GM12878 (cell line): ENCODE measurements around the gene TMEM86A. TPM values are rescaled to one million over a fixed set of nuclear protein-coding genes. Genes with fewer than 3 reads are reported as not detected.

Experiments
- ATAC-seq: fragments of 200-7000 bp; cut with Tn5 transposase; 3 replicates; pipeline ENCODE4 v1.9.1; 2020; ENCODE audit warnings: mild to moderate bottlenecking, moderate library complexity
- BruUV-seq: library from RNA; stranded (reverse); fragments of 400-500 nt; replicated peaks from 2 replicates; lab custom pipeline; 2021; lab: Mats Ljungman, UMichigan
- CTCF ChIA-PET: fragments of 300-600 bp; sonication (Branson Sonifier 250); formaldehyde crosslinking; extraction: SDS; loops from one replicate; lab custom pipeline; 2021; ENCODE audit warnings: inconsistent platforms; lab: Yijun Ruan, JAX
- POLR2A ChIA-PET: fragments of 350-600 bp; formaldehyde crosslinking; extraction: SDS; loops from one replicate; lab custom pipeline; 2021; ENCODE audit warnings: inconsistent platforms; lab: Charles Lee
- RAD21 ChIA-PET: fragments of 300-600 bp; sonication (Branson Sonifier 250); formaldehyde crosslinking; loops from one replicate; lab custom pipeline; 2023; ENCODE audit warnings: antibody characterized with exemption; ENCODE audit not compliant: unreplicated experiment; lab: Charles Lee
- SMC1A ChIA-PET: fragments of 300-600 bp; sonication (Branson Sonifier 250); formaldehyde crosslinking; loops from one replicate; lab custom pipeline; 2023; ENCODE audit not compliant: unreplicated experiment, uncharacterized antibody; lab: Charles Lee
- DNase-seq: peaks from one replicate; pipeline ENCODE4 v3.0.0-alpha.2; 2011; ENCODE audit warnings: low read depth, low spot score
- FAIRE-seq: peaks from 3 replicates; lab custom pipeline; 2011; peaks lifted over from hg19 to GRCh38; lab: Jason Lieb, UNC
- H2AFZ ChIP-seq: 2 replicates; pipeline ENCODE4 v1.6.0; 2011; ENCODE audit warnings: low read depth, low read length, control low read depth; ENCODE audit not compliant: control insufficient read depth
- H3K27ac ChIP-seq: 2 replicates; pipeline ENCODE4 v1.5.1; 2011; ENCODE audit warnings: control low read depth; ENCODE audit not compliant: control insufficient read depth, insufficient read depth
- H3K27me3 ChIP-seq, 2 experiments: replicated peaks in 1 of 2; 2 replicates each; pipeline versions ENCODE4 v1.6.0 to v1.6.1; 2011; ENCODE audit warnings: low read length in 1 of 2; ENCODE audit not compliant: control insufficient read depth in 2 of 2, insufficient read depth in 2 of 2
- H3K36me3 ChIP-seq, 2 experiments: 2 replicates each; pipeline ENCODE4 v1.5.1; 2011; ENCODE audit warnings: low read length in 1 of 2; ENCODE audit not compliant: control insufficient read depth in 2 of 2, insufficient read depth in 2 of 2
- H3K4me1 ChIP-seq: 2 replicates; pipeline ENCODE4 v1.6.1; 2011; ENCODE audit warnings: mild to moderate bottlenecking, low read length, moderate library complexity, mixed read lengths; ENCODE audit not compliant: control insufficient read depth, insufficient read depth
- H3K4me2 ChIP-seq: 2 replicates; pipeline ENCODE4 v1.6.0; 2011; ENCODE audit warnings: control low read depth; ENCODE audit not compliant: control insufficient read depth, insufficient read depth
- H3K4me3 ChIP-seq: fragments of 200-600 bp; sonication (generic); 2 replicates; pipeline ENCODE4 v1.5.1; 2016
- H3K79me2 ChIP-seq: 2 replicates; pipeline ENCODE4 v1.6.0; 2011; ENCODE audit warnings: low read length; ENCODE audit not compliant: control insufficient read depth, insufficient read depth
- H3K9ac ChIP-seq: 2 replicates; pipeline ENCODE4 v1.8.0; 2011; ENCODE audit warnings: low read length, control low read depth, mixed read lengths; ENCODE audit not compliant: control insufficient read depth, insufficient read depth
- H3K9me3 ChIP-seq: replicated peaks from 3 replicates; pipeline ENCODE4 v1.5.1; 2011; ENCODE audit warnings: mild to moderate bottlenecking, low read length; ENCODE audit not compliant: control insufficient read depth, insufficient read depth
- H4K20me1 ChIP-seq: 2 replicates; pipeline ENCODE4 v1.6.0; 2011; ENCODE audit not compliant: control insufficient read depth, insufficient read depth
- ASH2L ChIP-seq: fragments of 300-600, 200-600 bp; sonication (generic); IDR thresholded peaks from 2 replicates; pipeline ENCODE4 v1.6.1; 2017; ENCODE audit warnings: low read depth, mild to moderate bottlenecking, borderline replicate concordance
- IKZF1 ChIP-seq: fragments of 450-650 bp; conservative IDR thresholded peaks from 2 replicates; pipeline ENCODE4 v1.6.1; 2017; ENCODE audit warnings: antibody characterized with exemption, mild to moderate bottlenecking
- NR2C1 ChIP-seq: fragments of 450-650 bp; IDR thresholded peaks from 2 replicates; pipeline ENCODE4 v1.6.1; 2017; ENCODE audit warnings: antibody characterized with exemption, mild to moderate bottlenecking, moderate library complexity
- RFX5 ChIP-seq: IDR thresholded peaks from 2 replicates; pipeline ENCODE4 v1.6.1; 2011; ENCODE audit warnings: low read depth, low read length, improper control_type of control experiment
- ZZZ3 ChIP-seq: IDR thresholded peaks from 2 replicates; pipeline ENCODE4 v1.6.1; 2011; ENCODE audit warnings: low read depth; ENCODE audit not compliant: control insufficient read depth, insufficient read length
- WGBS: methylation state at CpG from one replicate; pipeline ENCODE4 v1.1.6; 2016; ENCODE audit warnings: low lambda C conversion rate; ENCODE audit not compliant: insufficient replicate concordance, insufficient coverage; ENCODE audit errors: missing lambda C conversion rate; 5-methylcytosine and 5-hydroxymethylcytosine counted together
- in situ Hi-C: fragments of 300-500 bp; cut with MboI; formaldehyde crosslinking; loops from 9 replicates; pipeline ENCODE4 v1.14.3; 2018; ENCODE audit warnings: mixed read lengths
- intact Hi-C: fragments of 100-400 bp; cut with micrococcal nuclease; formaldehyde crosslinking; loops from one replicate; pipeline ENCODE4 v1.14.2; 2022; ENCODE audit not compliant: unreplicated experiment
- polyA plus RNA-seq, 11 experiments: library from polyadenylated mRNA; depleted of rRNA in 4 of 11; unstranded in 6 of 11; stranded (reverse) in 5 of 11; fragments of >200 nt; fragmentation: Nextera tagmentation in 4 of 11; fragmentation: Illumina TruSeq in 1 of 11; extraction: Ambion mirVana in 4 of 11; extraction: Trizol in 1 of 11; gene quantifications; 1 replicate in 1 of 11; 2 replicates in 10 of 11; pipeline versions ENCODE4 v1.2.1 to v1.2.3, GENCODE V29; 2011 to 2016; ENCODE audit warnings: inconsistent platforms in 2 of 11, missing spikeins in 2 of 11, low read depth in 1 of 11
- total RNA-seq, 4 experiments: library from RNA; depleted of rRNA in 3 of 4; stranded (reverse); fragments of >200 nt in 3 of 4; fragmentation: Illumina TruSeq in 1 of 4; extraction: Trizol in 1 of 4; gene quantifications; 2 replicates each; pipeline versions ENCODE4 v1.2.1 to v1.2.3, GENCODE V29; 2013 to 2021
- TF ChIP-seq, protein P1 (sequence below): fragments of 450-650 bp; formaldehyde crosslinking; IDR thresholded peaks from 2 replicates; pipeline ENCODE4 v1.4.0; 2022; ENCODE audit warnings: mild to moderate bottlenecking, moderate library complexity
- TF ChIP-seq, protein P2 (sequence below): fragments of 450-650 bp; IDR thresholded peaks from 2 replicates; pipeline ENCODE4 v1.6.1; 2017; ENCODE audit warnings: low read depth, mild to moderate bottlenecking, moderate library complexity
- TF ChIP-seq, protein P3 (sequence below): IDR thresholded peaks from 2 replicates; pipeline ENCODE4 v1.6.1; 2011; ENCODE audit warnings: low read depth, low read length, improper control_type of control experiment, borderline replicate concordance
- TF ChIP-seq, protein P4 (sequence below): IDR thresholded peaks from 2 replicates; pipeline ENCODE4 v1.6.1; 2012; ENCODE audit warnings: low read length, inconsistent platforms
- TF ChIP-seq, protein P5 (sequence below): fragments of 450-650 bp; IDR thresholded peaks from 2 replicates; pipeline ENCODE4 v1.6.1; 2017; ENCODE audit warnings: mild to moderate bottlenecking, low read depth, inconsistent platforms; ENCODE audit not compliant: poor library complexity, severe bottlenecking
- TF ChIP-seq, protein P6 (sequence below): fragments of 150-350 bp; IDR thresholded peaks from 2 replicates; pipeline ENCODE4 v1.6.1; 2014; ENCODE audit warnings: mild to moderate bottlenecking, low read depth, low read length

TMEM86A gene
- total and polyA plus RNA-seq, 10 of the 15 experiments (the other 5 are each of a cell fraction or from before 2014, with no cell fraction given): 0.01 to 0.11 (median 0.06) TPM; not detected in 7

DNA sequence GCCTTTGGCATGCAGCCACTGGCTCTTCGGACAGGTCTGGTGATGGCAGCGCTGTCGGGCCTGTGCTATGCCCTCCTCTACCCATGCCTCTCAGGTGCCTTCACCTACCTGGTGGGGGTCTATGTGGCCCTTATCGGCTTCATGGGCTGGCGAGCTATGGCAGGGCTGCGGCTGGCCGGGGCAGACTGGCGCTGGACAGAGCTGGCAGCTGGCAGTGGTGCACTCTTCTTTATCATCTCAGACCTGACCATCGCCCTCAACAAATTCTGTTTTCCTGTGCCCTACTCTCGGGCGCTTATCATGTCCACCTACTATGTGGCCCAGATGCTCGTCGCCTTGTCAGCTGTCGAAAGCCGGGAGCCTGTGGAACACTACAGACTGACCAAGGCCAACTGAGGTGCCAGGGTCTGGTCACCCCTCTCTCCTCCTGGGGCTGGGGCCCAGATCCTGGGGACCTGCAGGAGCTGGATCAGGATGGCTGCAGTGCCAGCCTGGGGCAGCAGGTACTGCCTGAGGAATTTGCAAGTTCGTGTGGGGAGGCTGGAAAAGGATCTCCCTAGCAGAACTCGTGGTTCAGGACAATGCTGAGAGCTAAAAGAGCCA, 3.1 kb downstream of the TMEM86A start:
- in situ Hi-C loops: no loop called here
- TF ChIP-seq, protein P1, sequence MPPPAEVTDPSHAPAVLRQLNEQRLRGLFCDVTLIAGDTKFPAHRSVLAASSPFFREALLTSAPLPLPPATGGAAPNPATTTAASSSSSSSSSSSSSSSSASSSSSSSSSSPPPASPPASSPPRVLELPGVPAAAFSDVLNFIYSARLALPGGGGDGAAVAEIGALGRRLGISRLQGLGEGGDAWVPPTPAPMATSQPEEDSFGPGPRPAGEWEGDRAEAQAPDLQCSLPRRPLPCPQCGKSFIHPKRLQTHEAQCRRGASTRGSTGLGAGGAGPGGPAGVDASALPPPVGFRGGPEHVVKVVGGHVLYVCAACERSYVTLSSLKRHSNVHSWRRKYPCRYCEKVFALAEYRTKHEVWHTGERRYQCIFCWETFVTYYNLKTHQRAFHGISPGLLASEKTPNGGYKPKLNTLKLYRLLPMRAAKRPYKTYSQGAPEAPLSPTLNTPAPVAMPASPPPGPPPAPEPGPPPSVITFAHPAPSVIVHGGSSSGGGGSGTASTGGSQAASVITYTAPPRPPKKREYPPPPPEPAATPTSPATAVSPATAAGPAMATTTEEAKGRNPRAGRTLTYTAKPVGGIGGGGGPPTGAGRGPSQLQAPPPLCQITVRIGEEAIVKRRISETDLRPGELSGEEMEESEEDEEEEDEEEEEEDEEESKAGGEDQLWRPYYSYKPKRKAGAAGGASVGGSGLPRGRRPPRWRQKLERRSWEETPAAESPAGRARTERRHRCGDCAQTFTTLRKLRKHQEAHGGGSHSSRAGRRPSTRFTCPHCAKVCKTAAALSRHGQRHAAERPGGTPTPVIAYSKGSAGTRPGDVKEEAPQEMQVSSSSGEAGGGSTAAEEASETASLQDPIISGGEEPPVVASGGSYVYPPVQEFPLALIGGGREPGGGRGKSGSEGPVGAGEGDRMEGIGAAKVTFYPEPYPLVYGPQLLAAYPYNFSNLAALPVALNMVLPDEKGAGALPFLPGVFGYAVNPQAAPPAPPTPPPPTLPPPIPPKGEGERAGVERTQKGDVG (CRISPR knock-in tag): no peak
- TF ChIP-seq, protein P2, sequence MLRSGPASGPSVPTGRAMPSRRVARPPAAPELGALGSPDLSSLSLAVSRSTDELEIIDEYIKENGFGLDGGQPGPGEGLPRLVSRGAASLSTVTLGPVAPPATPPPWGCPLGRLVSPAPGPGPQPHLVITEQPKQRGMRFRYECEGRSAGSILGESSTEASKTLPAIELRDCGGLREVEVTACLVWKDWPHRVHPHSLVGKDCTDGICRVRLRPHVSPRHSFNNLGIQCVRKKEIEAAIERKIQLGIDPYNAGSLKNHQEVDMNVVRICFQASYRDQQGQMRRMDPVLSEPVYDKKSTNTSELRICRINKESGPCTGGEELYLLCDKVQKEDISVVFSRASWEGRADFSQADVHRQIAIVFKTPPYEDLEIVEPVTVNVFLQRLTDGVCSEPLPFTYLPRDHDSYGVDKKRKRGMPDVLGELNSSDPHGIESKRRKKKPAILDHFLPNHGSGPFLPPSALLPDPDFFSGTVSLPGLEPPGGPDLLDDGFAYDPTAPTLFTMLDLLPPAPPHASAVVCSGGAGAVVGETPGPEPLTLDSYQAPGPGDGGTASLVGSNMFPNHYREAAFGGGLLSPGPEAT: no peak
- no peak for TF ChIP-seq RFX5
- TF ChIP-seq NR2C1: no peak
- TF ChIP-seq ZZZ3: no peak
- TF ChIP-seq, protein P3, sequence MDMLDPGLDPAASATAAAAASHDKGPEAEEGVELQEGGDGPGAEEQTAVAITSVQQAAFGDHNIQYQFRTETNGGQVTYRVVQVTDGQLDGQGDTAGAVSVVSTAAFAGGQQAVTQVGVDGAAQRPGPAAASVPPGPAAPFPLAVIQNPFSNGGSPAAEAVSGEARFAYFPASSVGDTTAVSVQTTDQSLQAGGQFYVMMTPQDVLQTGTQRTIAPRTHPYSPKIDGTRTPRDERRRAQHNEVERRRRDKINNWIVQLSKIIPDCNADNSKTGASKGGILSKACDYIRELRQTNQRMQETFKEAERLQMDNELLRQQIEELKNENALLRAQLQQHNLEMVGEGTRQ: no peak
- TF ChIP-seq ASH2L: no peak
- TF ChIP-seq, protein P4, sequence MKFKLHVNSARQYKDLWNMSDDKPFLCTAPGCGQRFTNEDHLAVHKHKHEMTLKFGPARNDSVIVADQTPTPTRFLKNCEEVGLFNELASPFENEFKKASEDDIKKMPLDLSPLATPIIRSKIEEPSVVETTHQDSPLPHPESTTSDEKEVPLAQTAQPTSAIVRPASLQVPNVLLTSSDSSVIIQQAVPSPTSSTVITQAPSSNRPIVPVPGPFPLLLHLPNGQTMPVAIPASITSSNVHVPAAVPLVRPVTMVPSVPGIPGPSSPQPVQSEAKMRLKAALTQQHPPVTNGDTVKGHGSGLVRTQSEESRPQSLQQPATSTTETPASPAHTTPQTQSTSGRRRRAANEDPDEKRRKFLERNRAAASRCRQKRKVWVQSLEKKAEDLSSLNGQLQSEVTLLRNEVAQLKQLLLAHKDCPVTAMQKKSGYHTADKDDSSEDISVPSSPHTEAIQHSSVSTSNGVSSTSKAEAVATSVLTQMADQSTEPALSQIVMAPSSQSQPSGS: no peak
- TF ChIP-seq IKZF1: no peak
- TF ChIP-seq, protein P5, sequence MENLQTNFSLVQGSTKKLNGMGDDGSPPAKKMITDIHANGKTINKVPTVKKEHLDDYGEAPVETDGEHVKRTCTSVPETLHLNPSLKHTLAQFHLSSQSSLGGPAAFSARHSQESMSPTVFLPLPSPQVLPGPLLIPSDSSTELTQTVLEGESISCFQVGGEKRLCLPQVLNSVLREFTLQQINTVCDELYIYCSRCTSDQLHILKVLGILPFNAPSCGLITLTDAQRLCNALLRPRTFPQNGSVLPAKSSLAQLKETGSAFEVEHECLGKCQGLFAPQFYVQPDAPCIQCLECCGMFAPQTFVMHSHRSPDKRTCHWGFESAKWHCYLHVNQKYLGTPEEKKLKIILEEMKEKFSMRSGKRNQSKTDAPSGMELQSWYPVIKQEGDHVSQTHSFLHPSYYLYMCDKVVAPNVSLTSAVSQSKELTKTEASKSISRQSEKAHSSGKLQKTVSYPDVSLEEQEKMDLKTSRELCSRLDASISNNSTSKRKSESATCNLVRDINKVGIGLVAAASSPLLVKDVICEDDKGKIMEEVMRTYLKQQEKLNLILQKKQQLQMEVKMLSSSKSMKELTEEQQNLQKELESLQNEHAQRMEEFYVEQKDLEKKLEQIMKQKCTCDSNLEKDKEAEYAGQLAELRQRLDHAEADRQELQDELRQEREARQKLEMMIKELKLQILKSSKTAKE: no peak
- TF ChIP-seq, protein P6, sequence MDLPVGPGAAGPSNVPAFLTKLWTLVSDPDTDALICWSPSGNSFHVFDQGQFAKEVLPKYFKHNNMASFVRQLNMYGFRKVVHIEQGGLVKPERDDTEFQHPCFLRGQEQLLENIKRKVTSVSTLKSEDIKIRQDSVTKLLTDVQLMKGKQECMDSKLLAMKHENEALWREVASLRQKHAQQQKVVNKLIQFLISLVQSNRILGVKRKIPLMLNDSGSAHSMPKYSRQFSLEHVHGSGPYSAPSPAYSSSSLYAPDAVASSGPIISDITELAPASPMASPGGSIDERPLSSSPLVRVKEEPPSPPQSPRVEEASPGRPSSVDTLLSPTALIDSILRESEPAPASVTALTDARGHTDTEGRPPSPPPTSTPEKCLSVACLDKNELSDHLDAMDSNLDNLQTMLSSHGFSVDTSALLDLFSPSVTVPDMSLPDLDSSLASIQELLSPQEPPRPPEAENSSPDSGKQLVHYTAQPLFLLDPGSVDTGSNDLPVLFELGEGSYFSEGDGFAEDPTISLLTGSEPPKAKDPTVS: no peak

More for the DNA sequence above, 3.1 kb downstream of the TMEM86A start:
- Histone ChIP-seq H3K4me3 (no peak overlapping the region), H3K27me3 (peaks cover 9 to 18% of the 10 kb centered on the region in 2 experiments), H2AFZ (no peak overlapping the region), H3K9me3 (no peaks in the 10 kb centered on the region; the same call in 2 of the 3 replicates), H3K79me2 (no peaks in the 10 kb centered on the region), H3K9ac (no peak overlapping the region), H4K20me1 (no peaks in the 10 kb centered on the region), H3K4me2 (no peak overlapping the region), H3K4me1 (peaks cover 6% of the 10 kb centered on the region; the same call in 1 of the 2 replicates), H3K27ac (no peak overlapping the region), H3K36me3 (no peaks in the 10 kb centered on the region)
- DNase-seq (no peak), FAIRE-seq (no peak), ATAC-seq (no peak)
- RAD21 ChIA-PET: no interaction called here
- CTCF ChIA-PET: interaction anchor here (1.4 kb wide), 2 partner anchors 20 to 26 kb away, joined by 3 to 5 read pairs; no protein-coding TSS in a partner anchor
- whole genome bisulfite sequencing: 59% methylated on average over 17 of the region's 17 CpGs
- SMC1A ChIA-PET: no interaction called here
- intact Hi-C loops: no loop called here
- no TSS peak for BruUV-seq
- POLR2A ChIA-PET: no interaction called here
